SK-N-SH (cell line): ENCODE results near the gene XCL1. TPM values are rescaled to one million over a fixed set of nuclear protein-coding genes. Genes with fewer than 3 reads are reported as not detected.

Experiments used
- CTCF ChIA-PET: fragments of 300-600, 350-600 bp; formaldehyde crosslinking; extraction: SDS; loops from one replicate; lab custom pipeline; 2021; lab: Yijun Ruan, JAX
- POLR2A ChIA-PET: fragments of 350-600 bp; sonication (Branson Sonifier 250); formaldehyde crosslinking; extraction: SDS; loops from one replicate; lab custom pipeline; 2020; ENCODE audit warnings: antibody characterized with exemption, inconsistent platforms; lab: Yijun Ruan, JAX
- DNase-seq: peaks from one replicate; pipeline ENCODE4 v3.0.0; 2012
- H2AFZ ChIP-seq: fragments of 200-600 bp; sonication (generic); 2 replicates; pipeline ENCODE4 v1.8.1; 2016; ENCODE audit warnings: antibody characterized with exemption, mild to moderate bottlenecking, low read depth
- H3F3A ChIP-seq: fragments of 200-600 bp; sonication (generic); replicated peaks from 2 replicates; pipeline ENCODE3; 2016; ENCODE audit warnings: antibody characterized with exemption, mild to moderate bottlenecking; ENCODE audit not compliant: insufficient read depth
- H3K27ac ChIP-seq, 2 experiments: fragments of 200-500 bp in 1 of 2; fragments of 200-600 bp in 1 of 2; sonication (Bioruptor generic) in 1 of 2; sonication (generic), shearing (Covaris generic) in 1 of 2; 2 replicates each; pipeline versions ENCODE4 v1.5.1 to v1.6.1; 2014 to 2016; ENCODE audit warnings: low read depth in 2 of 2, inconsistent platforms in 1 of 2, low read length in 1 of 2, mild to moderate bottlenecking in 1 of 2, mixed read lengths in 1 of 2
- H3K27me3 ChIP-seq: fragments of 200-600 bp; sonication (generic), shearing (Covaris generic); 2 replicates; pipeline ENCODE4 v1.6.1; 2016; ENCODE audit warnings: mixed run types; ENCODE audit not compliant: insufficient read depth
- H3K36me3 ChIP-seq, 2 experiments: fragments of 200-500 bp in 1 of 2; fragments of 200-600 bp in 1 of 2; sonication (Bioruptor generic) in 1 of 2; sonication (generic) in 1 of 2; replicated peaks in 1 of 2; 2 replicates each; pipeline versions ENCODE3 to v1.5.1; 2014 to 2016; ENCODE audit warnings: low read length in 1 of 2, mild to moderate bottlenecking in 1 of 2; ENCODE audit not compliant: insufficient read depth in 2 of 2, control insufficient read depth in 1 of 2
- H3K4me1 ChIP-seq, 2 experiments: fragments of 200-500 bp in 1 of 2; fragments of 200-600 bp in 1 of 2; sonication (Bioruptor generic) in 1 of 2; sonication (generic), shearing (Covaris generic) in 1 of 2; 2 replicates each; pipeline versions ENCODE4 v1.5.1 to v1.6.1; 2014 to 2016; ENCODE audit warnings: low read depth in 1 of 2, low read length in 1 of 2, mixed run types in 1 of 2; ENCODE audit not compliant: insufficient read depth in 2 of 2, control insufficient read depth in 1 of 2
- H3K4me2 ChIP-seq: fragments of 200-600 bp; sonication (generic), shearing (Covaris generic); 2 replicates; pipeline ENCODE4 v1.6.1; 2017; ENCODE audit warnings: mixed run types
- H3K4me3 ChIP-seq, 2 experiments: fragments of 200-500 bp in 1 of 2; fragments of 200-600 bp in 1 of 2; sonication (Bioruptor generic) in 1 of 2; sonication (generic), shearing (Covaris generic) in 1 of 2; 2 replicates each; pipeline versions ENCODE4 v1.5.1 to v1.8.1; 2014 to 2016; ENCODE audit warnings: low read depth in 2 of 2, inconsistent platforms in 1 of 2, low read length in 1 of 2, mild to moderate bottlenecking in 1 of 2, mixed read lengths in 1 of 2, moderate library complexity in 1 of 2
- H3K79me2 ChIP-seq: fragments of 200-600 bp; sonication (generic); 2 replicates; pipeline ENCODE4 v1.8.1; 2017; ENCODE audit warnings: mild to moderate bottlenecking; ENCODE audit not compliant: insufficient read depth
- H3K9ac ChIP-seq: fragments of 200-600 bp; sonication (generic); 2 replicates; pipeline ENCODE4 v1.6.1; 2017; ENCODE audit warnings: mixed run types
- H3K9me2 ChIP-seq: fragments of 200-600 bp; sonication (generic); 2 replicates; pipeline ENCODE4 v1.6.1; 2017; ENCODE audit warnings: mixed run types
- H3K9me3 ChIP-seq: fragments of 200-600 bp; sonication (generic); 2 replicates; pipeline ENCODE4 v1.6.1; 2017; ENCODE audit warnings: mixed run types, mild to moderate bottlenecking, moderate library complexity
- H4K20me1 ChIP-seq: fragments of 200-600 bp; sonication (generic); 2 replicates; pipeline ENCODE4 v1.6.1; 2017; ENCODE audit warnings: mild to moderate bottlenecking, mixed run types; ENCODE audit not compliant: insufficient read depth
- CHD2 ChIP-seq: fragments of 150-350 bp; IDR thresholded peaks from 2 replicates; pipeline ENCODE4 v1.6.1; 2018; ENCODE audit warnings: low read length; ENCODE audit not compliant: partially characterized antibody
- CTCF ChIP-seq: fragments of 200-600 bp; sonication (generic); IDR thresholded peaks from 2 replicates; pipeline ENCODE4 v1.6.1; 2017; ENCODE audit warnings: antibody characterized with exemption, mild to moderate bottlenecking, moderate library complexity
- ELF1 ChIP-seq: IDR thresholded peaks from 2 replicates; pipeline ENCODE4 v1.4.0; 2012
- EZH2phosphoT487 ChIP-seq: fragments of 200-600 bp; sonication (generic); IDR thresholded peaks from 2 replicates; pipeline ENCODE4 v1.6.1; 2017; ENCODE audit warnings: low read depth, mixed run types, mild to moderate bottlenecking, antibody characterized with exemption, moderate library complexity, borderline replicate concordance
- GABPA ChIP-seq: IDR thresholded peaks from 2 replicates; pipeline ENCODE4 v1.4.0; 2012; ENCODE audit warnings: low read depth, mild to moderate bottlenecking
- GATA2 ChIP-seq: sonication (generic); formaldehyde crosslinking; IDR thresholded peaks from 2 replicates; pipeline ENCODE4 v1.5.0; 2020; ENCODE audit warnings: mild to moderate bottlenecking, missing genetic modification reagents
- JUND ChIP-seq: IDR thresholded peaks from 2 replicates; pipeline ENCODE4 v1.4.0; 2012
- MAX ChIP-seq: IDR thresholded peaks from 2 replicates; pipeline ENCODE4 v1.4.0; 2012; ENCODE audit warnings: low read depth
- MEF2A ChIP-seq: IDR thresholded peaks from 2 replicates; pipeline ENCODE4 v1.4.0; 2012; ENCODE audit warnings: low read depth, borderline replicate concordance
- MXI1 ChIP-seq: IDR thresholded peaks from 2 replicates; pipeline ENCODE4 v1.6.1; 2012; ENCODE audit warnings: mild to moderate bottlenecking, low read depth, low read length, improper control_type of control experiment
- RAD21 ChIP-seq: IDR thresholded peaks from 2 replicates; pipeline ENCODE4 v1.6.1; 2012; ENCODE audit warnings: mild to moderate bottlenecking, low read length
- REST ChIP-seq: IDR thresholded peaks from 2 replicates; pipeline ENCODE4 v1.6.1; 2012; ENCODE audit warnings: mild to moderate bottlenecking, low read depth, low read length, moderate library complexity
- RXRA ChIP-seq: IDR thresholded peaks from 2 replicates; pipeline ENCODE4 v1.4.0; 2012; ENCODE audit warnings: low read depth, mild to moderate bottlenecking, borderline replicate concordance
- TAF1 ChIP-seq: IDR thresholded peaks from 2 replicates; pipeline ENCODE4 v1.6.1; 2012; ENCODE audit warnings: low read depth, mild to moderate bottlenecking, low read length, moderate library complexity, borderline replicate concordance
- TCF12 ChIP-seq: IDR thresholded peaks from 2 replicates; pipeline ENCODE4 v1.4.0; 2012
- USF2 ChIP-seq: fragments of 150-350 bp; IDR thresholded peaks from 2 replicates; pipeline ENCODE4 v1.6.1; 2017; ENCODE audit warnings: antibody characterized with exemption, low read length, low read depth, borderline replicate concordance
- YY1 ChIP-seq: IDR thresholded peaks from 2 replicates; pipeline ENCODE4 v1.4.0; 2012; ENCODE audit warnings: low read depth, mild to moderate bottlenecking
- WGBS: methylation state at CpG from one replicate; pipeline ENCODE4 v1.1.6; 2017; ENCODE audit warnings: low lambda C conversion rate; 5-methylcytosine and 5-hydroxymethylcytosine counted together
- polyA plus RNA-seq, 3 experiments: library from polyadenylated mRNA; depleted of rRNA; stranded (reverse); fragments of >200 nt; gene quantifications; 2 replicates each; pipeline ENCODE4 v1.2.3, GENCODE V29; 2012

Gene XCL1
- polyA plus RNA-seq, 1 of the 3 experiments (the other 2 are of a cell fraction) = not detected

- TF ChIP-seq REST = no peak
- no peak for TF ChIP-seq GATA2 (CRISPR knock-in tag)
- TF ChIP-seq RAD21 = no peak
- TF ChIP-seq, all 33 proteins: peak for 0
- DNase-seq = no peak
- Histone ChIP-seq H2AFZ (no peak overlapping the region), H3F3A (no peaks in the 10 kb centered on the region), H3K9me3 (no peaks in the 10 kb centered on the region), H3K36me3 (no peaks in the 10 kb centered on the region), H3K27ac (no peak overlapping the region), H3K4me1 (peaks cover 0 to 5% of the 10 kb centered on the region in 2 experiments; a peak in 2 of 4 replicates), H3K27me3 (no peaks in the 10 kb centered on the region), H3K4me2 (no peak overlapping the region), H3K9me2 (no peaks in the 10 kb centered on the region), H3K4me3 (no peak overlapping the region), H3K9ac (no peak overlapping the region), H4K20me1 (no peaks in the 10 kb centered on the region), H3K79me2 (no peaks in the 10 kb centered on the region)
- 85% methylated on average over 3 of the region's 3 CpGs for WGBS
- ChIA-PET CTCF (interaction anchor here (0.7 to 4.0 kb wide), 3 partner anchors 159 to 993 kb away, joined by 3 to 39 read pairs (median 11); no protein-coding TSS in a partner anchor), POLR2A (no interaction called here)
Observed at GRCh38 chr1:168598125-168598524, 21.7 kb downstream of the XCL1 start.

- no peaks in the 10 kb centered on the region for H3K9me3 ChIP-seq
- H3K4me1 ChIP-seq = peaks cover 4 to 5% of the 10 kb centered on the region in 2 experiments; a peak in 3 of 4 replicates
- no peaks in the 10 kb centered on the region for H3F3A ChIP-seq
- no peak for DNase-seq
- CTCF ChIA-PET = interaction anchor here (0.7 to 4.0 kb wide), 5 partner anchors 159 to 992 kb away, joined by 3 to 39 read pairs (median 5); no protein-coding TSS in a partner anchor
- no peak overlapping the region for H3K9ac ChIP-seq
- no peak overlapping the region for H2AFZ ChIP-seq
- H3K36me3 ChIP-seq = no peaks in the 10 kb centered on the region
- no peaks in the 10 kb centered on the region for H3K79me2 ChIP-seq
- WGBS = 72% methylated on average over 1 of the region's 1 CpG
- H3K9me2 ChIP-seq = no peaks in the 10 kb centered on the region
- H3K4me3 ChIP-seq = no peak overlapping the region
- no peaks in the 10 kb centered on the region for H3K27me3 ChIP-seq
- H3K27ac ChIP-seq = no peak overlapping the region; a peak in 1 of 4 replicates
- no peaks in the 10 kb centered on the region for H4K20me1 ChIP-seq
- no peak overlapping the region for H3K4me2 ChIP-seq
- POLR2A ChIA-PET = no interaction called here
- TF ChIP-seq YY1 (no peak), TAF1 (no peak), USF2 (no peak), MAX (no peak), JUND (peak; percentile 45; the same call in 1 of the 2 replicates), TCF12 (peak; percentile 46; the same call in 1 of the 2 replicates), MXI1 (no peak), GATA2 (CRISPR knock-in tag) (no peak), CTCF (no peak), ELF1 (no peak), CHD2 (no peak), EZH2phosphoT487 (no peak), GABPA (no peak), RXRA (no peak), MEF2A (no peak), REST (no peak)
Observed at GRCh38 chr1:168598892-168599291, 22.5 kb downstream of the XCL1 start.
